Keratinocyte (primary cell): ENCODE measurements around the gene MAPK1IP1L. TPM values are rescaled to one million over a fixed set of nuclear protein-coding genes. Genes with fewer than 3 reads are reported as not detected.

Experiments used
- DNase-seq: peaks from one replicate; pipeline ENCODE4 v3.0.0-alpha.2; 2011; ENCODE audit warnings: low read depth, missing footprints, low spot score
- FAIRE-seq: peaks from 2 replicates; lab custom pipeline; 2011; peaks lifted over from hg19 to GRCh38; lab: Jason Lieb, UNC
- H2AFZ ChIP-seq: 2 replicates; pipeline ENCODE4 v1.6.0; 2012; ENCODE audit warnings: low read length, control low read depth, inconsistent platforms; ENCODE audit not compliant: control insufficient read depth
- H3K27ac ChIP-seq: 2 replicates; pipeline ENCODE4 v1.5.1; 2011; ENCODE audit warnings: low read length; ENCODE audit not compliant: control insufficient read depth, insufficient read depth
- H3K27me3 ChIP-seq: 3 replicates; pipeline ENCODE4 v1.6.0; 2011; ENCODE audit warnings: low read length; ENCODE audit not compliant: control insufficient read depth, insufficient read depth; ENCODE audit errors: extremely low read depth
- H3K36me3 ChIP-seq, 2 experiments: 2 replicates in 1 of 2; 3 replicates in 1 of 2; pipeline ENCODE4 v1.5.1; 2011; ENCODE audit warnings: low read length in 2 of 2, mild to moderate bottlenecking in 1 of 2; ENCODE audit not compliant: control insufficient read depth in 2 of 2, insufficient read depth in 2 of 2; ENCODE audit errors: extremely low read depth in 1 of 2
- H3K4me1 ChIP-seq: 3 replicates; pipeline ENCODE4 v1.5.1; 2011; ENCODE audit warnings: low read length; ENCODE audit not compliant: control insufficient read depth, insufficient read depth; ENCODE audit errors: extremely low read depth
- H3K4me2 ChIP-seq: 3 replicates; pipeline ENCODE4 v1.6.0; 2011; ENCODE audit warnings: low read depth, low read length; ENCODE audit not compliant: control insufficient read depth, insufficient read depth; ENCODE audit errors: extremely low read depth
- H3K4me3 ChIP-seq, 3 experiments: fragments of 200-600 bp in 1 of 3; sonication (generic) in 1 of 3; 2 replicates in 2 of 3; 3 replicates in 1 of 3; pipeline ENCODE4 v1.5.1; 2011 to 2016; ENCODE audit warnings: low read length in 3 of 3, mild to moderate bottlenecking in 3 of 3, control low read depth in 2 of 3, inconsistent platforms in 1 of 3, low read depth in 1 of 3, mixed read lengths in 1 of 3, mixed run types in 1 of 3, moderate library complexity in 1 of 3; ENCODE audit not compliant: control insufficient read depth in 2 of 3, insufficient read depth in 2 of 3; ENCODE audit errors: extremely low read depth in 1 of 3
- H3K79me2 ChIP-seq: 2 replicates; pipeline ENCODE4 v1.6.0; 2012; ENCODE audit warnings: low read length; ENCODE audit not compliant: control insufficient read depth, insufficient read depth
- H3K9ac ChIP-seq: 3 replicates; pipeline ENCODE4 v1.6.0; 2011; ENCODE audit warnings: low read length; ENCODE audit not compliant: control insufficient read depth, insufficient read depth; ENCODE audit errors: extremely low read depth
- H3K9me1 ChIP-seq: 3 replicates; pipeline ENCODE4 v1.6.0; 2011; ENCODE audit warnings: low read length; ENCODE audit not compliant: control insufficient read depth, insufficient read depth; ENCODE audit errors: extremely low read depth
- H3K9me3 ChIP-seq: 2 replicates; pipeline ENCODE4 v1.5.1; 2012; ENCODE audit warnings: low read depth, low read length; ENCODE audit not compliant: control insufficient read depth
- H4K20me1 ChIP-seq: 3 replicates; pipeline ENCODE4 v1.6.0; 2011; ENCODE audit warnings: low read length; ENCODE audit not compliant: control insufficient read depth, insufficient read depth; ENCODE audit errors: extremely low read depth
- EZH2 ChIP-seq: IDR thresholded peaks from one replicate; pipeline ENCODE4 v1.6.1; 2012; ENCODE audit warnings: inconsistent platforms, mild to moderate bottlenecking, low read length, moderate library complexity
- dilution Hi-C: fragments of 300-500 bp; cut with MboI; formaldehyde crosslinking; loops from one replicate; pipeline ENCODE4 v1.7.0; 2020; ENCODE audit warnings: low sequenced_read_pairs; ENCODE audit not compliant: extremely low pct_ligation_motif_present
- polyA plus RNA-seq, 5 experiments: library from polyadenylated mRNA; depleted of rRNA in 3 of 5; stranded (reverse) in 3 of 5; stranded (forward) in 1 of 5; unstranded in 1 of 5; fragments of >200 nt; gene quantifications; 1 replicate in 1 of 5; 2 replicates in 3 of 5; 3 replicates in 1 of 5; pipeline versions ENCODE4 v1.2.1 to v1.2.3, GENCODE V29; 2011 to 2012; ENCODE audit warnings: missing spikeins in 2 of 5, low read depth in 1 of 5, low replicate concordance in 1 of 5
- TF ChIP-seq, protein P1 (sequence below), 3 experiments: IDR thresholded peaks in 1 of 3; conservative IDR thresholded peaks in 1 of 3; optimal IDR thresholded peaks in 1 of 3; 2 replicates in 2 of 3; 3 replicates in 1 of 3; pipeline versions ENCODE3 to v1.5.1; 2011; ENCODE audit warnings: low read length in 3 of 3, mild to moderate bottlenecking in 3 of 3, moderate library complexity in 2 of 3, control low read depth in 1 of 3, inconsistent platforms in 1 of 3; ENCODE audit not compliant: insufficient read depth in 2 of 3; ENCODE audit errors: extremely low read depth in 1 of 3

MAPK1IP1L gene
- polyA plus RNA-seq, 1 donor (not counting 4 experiments of a cell fraction or from before 2014, with no cell fraction given) = 48.5 TPM

DNA sequence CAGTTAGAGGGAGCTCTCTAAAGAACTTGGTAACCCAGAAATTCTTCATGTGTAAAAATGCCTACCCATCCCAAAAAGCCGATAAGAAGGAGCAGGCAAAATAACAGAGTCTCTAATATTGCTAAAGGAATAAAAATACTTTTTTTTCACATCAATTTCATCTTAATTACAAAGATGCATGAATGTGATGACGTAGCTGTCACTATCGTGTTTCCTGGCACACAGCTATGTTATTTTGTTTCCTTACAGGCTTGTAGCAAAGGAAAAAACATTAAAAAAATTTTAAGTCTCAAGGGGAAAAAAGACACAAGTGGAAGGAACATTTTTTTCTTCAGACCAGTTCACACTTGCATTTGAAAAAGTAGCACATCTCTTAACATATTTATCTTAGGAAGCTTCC is 67.3 kb downstream of the MAPK1IP1L start:
- H3K4me1 ChIP-seq = peaks cover 33% of the 10 kb centered on the region
- H3K36me3 ChIP-seq = no peaks in the 10 kb centered on the region
- no peaks in the 10 kb centered on the region for H3K79me2 ChIP-seq
- FAIRE-seq (no peak), DNase-seq (no peak)
- H3K9ac ChIP-seq = no peak overlapping the region
- no peak overlapping the region for H3K4me2 ChIP-seq
- no peak overlapping the region for H3K27ac ChIP-seq
- TF ChIP-seq, protein P1, sequence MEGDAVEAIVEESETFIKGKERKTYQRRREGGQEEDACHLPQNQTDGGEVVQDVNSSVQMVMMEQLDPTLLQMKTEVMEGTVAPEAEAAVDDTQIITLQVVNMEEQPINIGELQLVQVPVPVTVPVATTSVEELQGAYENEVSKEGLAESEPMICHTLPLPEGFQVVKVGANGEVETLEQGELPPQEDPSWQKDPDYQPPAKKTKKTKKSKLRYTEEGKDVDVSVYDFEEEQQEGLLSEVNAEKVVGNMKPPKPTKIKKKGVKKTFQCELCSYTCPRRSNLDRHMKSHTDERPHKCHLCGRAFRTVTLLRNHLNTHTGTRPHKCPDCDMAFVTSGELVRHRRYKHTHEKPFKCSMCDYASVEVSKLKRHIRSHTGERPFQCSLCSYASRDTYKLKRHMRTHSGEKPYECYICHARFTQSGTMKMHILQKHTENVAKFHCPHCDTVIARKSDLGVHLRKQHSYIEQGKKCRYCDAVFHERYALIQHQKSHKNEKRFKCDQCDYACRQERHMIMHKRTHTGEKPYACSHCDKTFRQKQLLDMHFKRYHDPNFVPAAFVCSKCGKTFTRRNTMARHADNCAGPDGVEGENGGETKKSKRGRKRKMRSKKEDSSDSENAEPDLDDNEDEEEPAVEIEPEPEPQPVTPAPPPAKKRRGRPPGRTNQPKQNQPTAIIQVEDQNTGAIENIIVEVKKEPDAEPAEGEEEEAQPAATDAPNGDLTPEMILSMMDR (optimal IDR thresholded peaks at IDR 0.05 in 1 of 3, IDR thresholded peaks at IDR 0.05 in 1 of 3, conservative IDR thresholded peaks at IDR 0.05 in 1 of 3; ENCODE audit: extremely low read depth in 1 of 3, insufficient read depth in 2 of 3, low read length in 3 of 3) = no peak
- TF ChIP-seq EZH2 = no peak
- no peaks in the 10 kb centered on the region for H4K20me1 ChIP-seq
- dilution Hi-C loops = no loop called here
- no peak overlapping the region for H3K4me3 ChIP-seq
- H2AFZ ChIP-seq = no peak overlapping the region
- no peaks in the 10 kb centered on the region for H3K9me1 ChIP-seq
- H3K27me3 ChIP-seq = no peaks in the 10 kb centered on the region
- H3K9me3 ChIP-seq = no peaks in the 10 kb centered on the region

Other genes with a start within 250 kb of the MAPK1IP1L start
- 1.9 to 3.4 TPM (median 2.5 TPM) in 3 replicates for gene GCH1, start 148.8 kb upstream of the MAPK1IP1L start, polyA plus RNA-seq
- gene WDHD1, start 24.5 kb upstream of the MAPK1IP1L start, polyA plus RNA-seq = 4.8 to 13.0 TPM (median 7.4 TPM) in 3 replicates
- gene SOCS4, start 24.4 kb upstream of the MAPK1IP1L start, polyA plus RNA-seq = 6.9 to 14.1 TPM (median 10.7 TPM) in 3 replicates
- 134 to 202 TPM (median 193 TPM) in 3 replicates for gene LGALS3, start 77.6 kb downstream of the MAPK1IP1L start, polyA plus RNA-seq
- 1.3 to 15.3 TPM (median 9.1 TPM) in 3 replicates for gene DLGAP5, start 139.9 kb downstream of the MAPK1IP1L start, polyA plus RNA-seq
- 16.0 to 18.0 TPM (median 16.5 TPM) in 3 replicates for gene FBXO34, start 219.8 kb downstream of the MAPK1IP1L start, polyA plus RNA-seq